PC-3 (cell line): ENCODE data around the gene MLN.

ENCODE experiments used
- CTCF ChIP-seq: fragments of 300-600 bp; sonication (generic); conservative IDR thresholded peaks from 2 replicates; pipeline ENCODE4 v1.5.1; 2017; ENCODE audit warnings: antibody characterized with exemption, low read depth, mild to moderate bottlenecking, low read length
- EZH2 ChIP-seq: fragments of 300-600 bp; sonication (generic); IDR thresholded peaks from one replicate; pipeline ENCODE4 v1.6.1; 2017; ENCODE audit warnings: antibody characterized with exemption, mild to moderate bottlenecking, low read length; ENCODE audit not compliant: unreplicated experiment
- EZH2phosphoT487 ChIP-seq: fragments of 300-600 bp; sonication (generic); IDR thresholded peaks from 2 replicates; pipeline ENCODE4 v1.6.1; 2018; ENCODE audit warnings: mild to moderate bottlenecking, antibody characterized with exemption, low read length, borderline replicate concordance

GRCh38 chr6:33768644-33769120 lies 35.1 kb downstream of the MLN start:
- TF ChIP-seq CTCF (peak; percentile 84), EZH2 (no peak), EZH2phosphoT487 (no peak)
